ENCODE measurements around the gene WDR37.

The WDR37 gene

GRCh38 chr10:1010703-1011102 lies 45.5 kb upstream of the WDR37 start:
- Histone ChIP-seq H3K9me3 (ENCODE audit: control insufficient read depth, insufficient read depth, low read length) (no peaks in the 10 kb centered on the region), H3K36me3 (ENCODE audit: control insufficient read depth, low read length) (peaks cover 91% of the 10 kb centered on the region), H3K79me2 (ENCODE audit: control insufficient read depth, low read length) (peaks cover 4% of the 10 kb centered on the region; the same call in 1 of the 2 replicates), H3K4me3 (ENCODE audit: low read length) (no peak overlapping the region), H3F3A (ENCODE audit: control insufficient read depth, insufficient read depth) (no peaks in the 10 kb centered on the region), H4K20me1 (ENCODE audit: control insufficient read depth, insufficient read depth, low read depth, low read length) (no peaks in the 10 kb centered on the region), H3K27me3 (ENCODE audit: control insufficient read depth, low read length) (no peaks in the 10 kb centered on the region), H3K4me2 (ENCODE audit: low read length) (no peak overlapping the region), H3K4me1 (ENCODE audit: control insufficient read depth, low read length) (no peaks in the 10 kb centered on the region), H3K27ac (ENCODE audit: low read depth, low read length) (no peak overlapping the region), H3K9me2 (replicated peaks; ENCODE audit: control insufficient read depth, low read length) (no peaks in the 10 kb centered on the region)
- TF ChIP-seq EZH2phosphoT487 (IDR thresholded peaks at IDR 0.05; ENCODE audit: borderline replicate concordance, low read length) (no peak), CTCF (IDR thresholded peaks at IDR 0.05; ENCODE audit: low read depth, low read length, poor library complexity, severe bottlenecking) (no peak)

- Histone ChIP-seq H3K79me2 (ENCODE audit: control insufficient read depth, low read length) (no peaks in the 10 kb centered on the region), H4K20me1 (ENCODE audit: control insufficient read depth, insufficient read depth, low read depth, low read length) (no peaks in the 10 kb centered on the region), H3K27ac (ENCODE audit: low read depth, low read length) (no peak overlapping the region), H3K4me1 (ENCODE audit: control insufficient read depth, low read length) (no peaks in the 10 kb centered on the region), H3F3A (ENCODE audit: control insufficient read depth, insufficient read depth) (no peaks in the 10 kb centered on the region), H3K36me3 (ENCODE audit: control insufficient read depth, low read length) (peaks cover 91% of the 10 kb centered on the region), H3K4me2 (ENCODE audit: low read length) (no peak overlapping the region), H3K9me3 (ENCODE audit: control insufficient read depth, insufficient read depth, low read length) (no peaks in the 10 kb centered on the region), H3K9me2 (replicated peaks; ENCODE audit: control insufficient read depth, low read length) (no peaks in the 10 kb centered on the region), H3K27me3 (ENCODE audit: control insufficient read depth, low read length) (no peaks in the 10 kb centered on the region), H3K4me3 (ENCODE audit: low read length) (no peak overlapping the region)
- TF ChIP-seq EZH2phosphoT487 (IDR thresholded peaks at IDR 0.05; ENCODE audit: borderline replicate concordance, low read length): no peak
- no peak for TF ChIP-seq CTCF (IDR thresholded peaks at IDR 0.05; ENCODE audit: low read depth, low read length, poor library complexity, severe bottlenecking)
These were observed 44.5 kb upstream of the WDR37 start for GRCh38 chr10:1011696-1012095.

GRCh38 chr10:1015688-1016087 lies 40.5 kb upstream of the WDR37 start:
- no peaks in the 10 kb centered on the region for H3K79me2 ChIP-seq (ENCODE audit: control insufficient read depth, low read length)
- no peaks in the 10 kb centered on the region for H3K27me3 ChIP-seq (ENCODE audit: control insufficient read depth, low read length)
- no peaks in the 10 kb centered on the region for H3K4me1 ChIP-seq (ENCODE audit: control insufficient read depth, low read length)
- H3K9me2 ChIP-seq (replicated peaks; ENCODE audit: control insufficient read depth, low read length): no peaks in the 10 kb centered on the region
- H3K4me3 ChIP-seq (ENCODE audit: low read length): no peak overlapping the region
- TF ChIP-seq CTCF (IDR thresholded peaks at IDR 0.05; ENCODE audit: low read depth, low read length, poor library complexity, severe bottlenecking) (no peak), EZH2phosphoT487 (IDR thresholded peaks at IDR 0.05; ENCODE audit: borderline replicate concordance, low read length) (no peak)
- no peak overlapping the region for H3K27ac ChIP-seq (ENCODE audit: low read depth, low read length)
- no peak overlapping the region for H3K4me2 ChIP-seq (ENCODE audit: low read length)
- H3K9me3 ChIP-seq (ENCODE audit: control insufficient read depth, insufficient read depth, low read length): no peaks in the 10 kb centered on the region
- H3K36me3 ChIP-seq (ENCODE audit: control insufficient read depth, low read length): peaks cover 84% of the 10 kb centered on the region
- peaks cover 8% of the 10 kb centered on the region for H3F3A ChIP-seq (ENCODE audit: control insufficient read depth, insufficient read depth)
- no peaks in the 10 kb centered on the region for H4K20me1 ChIP-seq (ENCODE audit: control insufficient read depth, insufficient read depth, low read depth, low read length)

- H3K79me2 ChIP-seq (ENCODE audit: control insufficient read depth, low read length): no peaks in the 10 kb centered on the region
- H3K36me3 ChIP-seq (ENCODE audit: control insufficient read depth, low read length): peaks cover 56% of the 10 kb centered on the region
- no peak overlapping the region for H3K4me2 ChIP-seq (ENCODE audit: low read length)
- H3K4me1 ChIP-seq (ENCODE audit: control insufficient read depth, low read length): no peaks in the 10 kb centered on the region
- H3K9me2 ChIP-seq (replicated peaks; ENCODE audit: control insufficient read depth, low read length): no peaks in the 10 kb centered on the region
- H3K4me3 ChIP-seq (ENCODE audit: low read length): no peak overlapping the region
- H3F3A ChIP-seq (ENCODE audit: control insufficient read depth, insufficient read depth): peaks cover 11% of the 10 kb centered on the region
- TF ChIP-seq EZH2phosphoT487 (IDR thresholded peaks at IDR 0.05; ENCODE audit: borderline replicate concordance, low read length) (no peak), CTCF (IDR thresholded peaks at IDR 0.05; ENCODE audit: low read depth, low read length, poor library complexity, severe bottlenecking) (no peak)
- no peaks in the 10 kb centered on the region for H4K20me1 ChIP-seq (ENCODE audit: control insufficient read depth, insufficient read depth, low read depth, low read length)
- no peaks in the 10 kb centered on the region for H3K9me3 ChIP-seq (ENCODE audit: control insufficient read depth, insufficient read depth, low read length)
- H3K27ac ChIP-seq (ENCODE audit: low read depth, low read length): no peak overlapping the region
- no peaks in the 10 kb centered on the region for H3K27me3 ChIP-seq (ENCODE audit: control insufficient read depth, low read length)
These were observed 36.8 kb upstream of the WDR37 start for GRCh38 chr10:1019362-1019761.

Measured in DOHH2 (cell line).